OCI-LY7 (cell line): ENCODE results near the gene LDLRAD4.

ENCODE experiments used
- CTCF ChIP-seq: fragments of 200-600 bp; sonication (generic); conservative IDR thresholded peaks from 2 replicates; pipeline ENCODE4 v1.5.1; 2014; ENCODE audit warnings: mild to moderate bottlenecking, antibody characterized with exemption, low read length, moderate library complexity, mixed read lengths
- EZH2phosphoT487 ChIP-seq: fragments of 200-600 bp; sonication (generic); IDR thresholded peaks from 2 replicates; pipeline ENCODE4 v1.6.1; 2018; ENCODE audit warnings: low read depth, borderline replicate concordance, mild to moderate bottlenecking, mixed run types, antibody characterized with exemption, low read length, moderate library complexity, mixed read lengths

GRCh38 chr18:13603304-13604019 lies 384.9 kb downstream of the LDLRAD4 start:
- TF ChIP-seq CTCF, result no peak
- no peak for TF ChIP-seq EZH2phosphoT487
